HG03442 (cell line): ENCODE measurements around the gene CCDC12.
A peak's percentile ranks its signal among the peaks of the same experiment; 100 is the strongest.

ENCODE experiments used
- ATAC-seq: cut with Tn5 transposase; IDR thresholded peaks from one replicate; pipeline ENCODE4 v1.9.1; 2021; ENCODE audit warnings: mild to moderate bottlenecking, moderate library complexity; ENCODE audit not compliant: unreplicated experiment

Gene CCDC12

GRCh38 chr3:46942076-46942475, 34.5 kb downstream of the CCDC12 start:
- no peak for ATAC-seq

GRCh38 chr3:46939578-46940445, 36.7 kb downstream of the CCDC12 start:
- no peak for ATAC-seq

GRCh38 chr3:46938118-46938517, 38.4 kb downstream of the CCDC12 start:
- ATAC-seq: no peak

- ATAC-seq: no peak
Observed at GRCh38 chr3:46936733-46937250, 39.8 kb downstream of the CCDC12 start.

GRCh38 chr3:46935989-46936558, 40.5 kb downstream of the CCDC12 start:
- ATAC-seq: no peak

GRCh38 chr3:46935168-46935858, 41.2 kb downstream of the CCDC12 start:
- ATAC-seq: no peak

GRCh38 chr3:46934498-46935167, 41.9 kb downstream of the CCDC12 start:
- no peak for ATAC-seq

- ATAC-seq: no peak
Observed at GRCh38 chr3:46934072-46934471, 42.5 kb downstream of the CCDC12 start.

- ATAC-seq: no peak
Observed at GRCh38 chr3:46933261-46933660, 43.3 kb downstream of the CCDC12 start.

GRCh38 chr3:46932455-46933225, 43.9 kb downstream of the CCDC12 start:
- no peak for ATAC-seq

- no peak for ATAC-seq
Observed at GRCh38 chr3:46931631-46932331, 44.8 kb downstream of the CCDC12 start.

GRCh38 chr3:46930945-46931403, 45.6 kb downstream of the CCDC12 start:
- no peak for ATAC-seq

GRCh38 chr3:46930166-46930944, 46.2 kb downstream of the CCDC12 start:
- no peak for ATAC-seq

- ATAC-seq: no peak
Observed at GRCh38 chr3:46929324-46929723, 47.2 kb downstream of the CCDC12 start.

GRCh38 chr3:46928282-46928681, 48.3 kb downstream of the CCDC12 start:
- ATAC-seq: no peak

GRCh38 chr3:46927718-46928073, 48.8 kb downstream of the CCDC12 start:
- ATAC-seq: no peak

- peak; percentile 52 for ATAC-seq
Observed at GRCh38 chr3:46926871-46927717, 49.5 kb downstream of the CCDC12 start.

- ATAC-seq: no peak
Observed at GRCh38 chr3:46926447-46926846, 50.1 kb downstream of the CCDC12 start.
